GM12878 (cell line): ENCODE results near the gene XPNPEP2. TPM values are rescaled to one million over a fixed set of nuclear protein-coding genes. Genes with fewer than 3 reads are reported as not detected.

ENCODE experiments used
- ATF7 ChIP-seq: fragments of 450-650 bp; IDR thresholded peaks from 2 replicates; pipeline ENCODE4 v1.6.1; 2016; ENCODE audit warnings: low read depth, mild to moderate bottlenecking
- CEBPB ChIP-seq, 2 experiments: fragments of 150-350 bp in 1 of 2; IDR thresholded peaks; 2 replicates each; pipeline ENCODE4 v1.6.1; 2012 to 2014; ENCODE audit warnings: low read depth in 2 of 2, low read length in 2 of 2, borderline replicate concordance in 1 of 2, inconsistent platforms in 1 of 2
- CHD4 ChIP-seq: fragments of 200-600 bp; sonication (generic); IDR thresholded peaks from 2 replicates; pipeline ENCODE4 v1.6.1; 2016; ENCODE audit warnings: mild to moderate bottlenecking
- DPF2 ChIP-seq: fragments of 450-650 bp; IDR thresholded peaks from 2 replicates; pipeline ENCODE4 v1.6.1; 2017; ENCODE audit warnings: mild to moderate bottlenecking
- E2F8 ChIP-seq: fragments of 450-650 bp; IDR thresholded peaks from 2 replicates; pipeline ENCODE4 v1.6.1; 2018; ENCODE audit warnings: mild to moderate bottlenecking, low read depth, moderate library complexity; ENCODE audit not compliant: partially characterized antibody
- EGR1 ChIP-seq, 2 experiments: IDR thresholded peaks; 1 replicate in 1 of 2; 2 replicates in 1 of 2; pipeline ENCODE4 v1.6.1; 2011 to 2012; ENCODE audit warnings: low read depth in 2 of 2, low read length in 2 of 2, borderline replicate concordance in 1 of 2, mild to moderate bottlenecking in 1 of 2, moderate library complexity in 1 of 2
- IRF5 ChIP-seq: fragments of 450-650 bp; IDR thresholded peaks from 2 replicates; pipeline ENCODE4 v1.6.1; 2017; ENCODE audit warnings: borderline replicate concordance
- KDM1A ChIP-seq: fragments of 200-600 bp; sonication (generic); IDR thresholded peaks from 2 replicates; pipeline ENCODE4 v1.6.1; 2016; ENCODE audit warnings: borderline replicate concordance
- KLF5 ChIP-seq: fragments of 450-650 bp; IDR thresholded peaks from 2 replicates; pipeline ENCODE4 v1.6.1; 2014; ENCODE audit warnings: mild to moderate bottlenecking; ENCODE audit not compliant: partially characterized antibody
- MAX ChIP-seq: IDR thresholded peaks from 2 replicates; pipeline ENCODE4 v1.6.1; 2012; ENCODE audit warnings: low read depth, low read length, improper control_type of control experiment
- NFYB ChIP-seq: IDR thresholded peaks from 2 replicates; pipeline ENCODE4 v1.6.1; 2011; ENCODE audit warnings: low read depth, mild to moderate bottlenecking, low read length, improper control_type of control experiment, moderate library complexity; ENCODE audit not compliant: insufficient read depth
- NRF1 ChIP-seq: conservative IDR thresholded peaks from 2 replicates; pipeline ENCODE4 v1.6.1; 2011; ENCODE audit warnings: mild to moderate bottlenecking, low read depth, low read length, improper control_type of control experiment
- PBX3 ChIP-seq: IDR thresholded peaks from 2 replicates; pipeline ENCODE4 v1.6.1; 2011; ENCODE audit warnings: mild to moderate bottlenecking, low read depth, low read length, moderate library complexity; ENCODE audit not compliant: insufficient replicate concordance
- PML ChIP-seq: IDR thresholded peaks from 2 replicates; pipeline ENCODE4 v1.6.1; 2012; ENCODE audit warnings: low read length, inconsistent platforms
- POLR2AphosphoS5 ChIP-seq: IDR thresholded peaks from 2 replicates; pipeline ENCODE4 v1.6.1; 2011; ENCODE audit warnings: mild to moderate bottlenecking, low read length, inconsistent platforms
- SIN3A ChIP-seq: IDR thresholded peaks from 2 replicates; pipeline ENCODE4 v1.6.1; 2012; ENCODE audit warnings: low read depth, low read length, improper control_type of control experiment
- SPI1 ChIP-seq: IDR thresholded peaks from 2 replicates; pipeline ENCODE4 v1.6.1; 2011; ENCODE audit warnings: low read depth, mild to moderate bottlenecking, low read length, moderate library complexity, borderline replicate concordance; ENCODE audit not compliant: insufficient read depth
- SRF ChIP-seq, 2 experiments: IDR thresholded peaks; 2 replicates each; pipeline ENCODE4 v1.6.1; 2011; ENCODE audit warnings: low read depth in 2 of 2, low read length in 2 of 2, mild to moderate bottlenecking in 1 of 2, moderate library complexity in 1 of 2
- TARDBP ChIP-seq: IDR thresholded peaks from 2 replicates; pipeline ENCODE4 v1.6.1; 2016; ENCODE audit warnings: borderline replicate concordance
- TCF7 ChIP-seq: IDR thresholded peaks from 2 replicates; pipeline ENCODE4 v1.6.1; 2014; ENCODE audit warnings: antibody characterized with exemption, borderline replicate concordance
- ZBTB4 ChIP-seq: fragments of 450-650 bp; formaldehyde crosslinking; IDR thresholded peaks from 2 replicates; pipeline ENCODE4 v1.4.0; 2022; ENCODE audit warnings: mild to moderate bottlenecking, moderate library complexity
- ZNF384 ChIP-seq: IDR thresholded peaks from 2 replicates; pipeline ENCODE4 v1.6.1; 2012; ENCODE audit warnings: low read depth, mild to moderate bottlenecking, low read length, improper control_type of control experiment, borderline replicate concordance
- polyA plus RNA-seq, 11 experiments: library from polyadenylated mRNA; depleted of rRNA in 4 of 11; unstranded in 6 of 11; stranded (reverse) in 5 of 11; fragments of >200 nt; fragmentation: Nextera tagmentation in 4 of 11; fragmentation: Illumina TruSeq in 1 of 11; extraction: Ambion mirVana in 4 of 11; extraction: Trizol in 1 of 11; gene quantifications; 1 replicate in 1 of 11; 2 replicates in 10 of 11; pipeline versions ENCODE4 v1.2.1 to v1.2.3, GENCODE V29; 2011 to 2016; ENCODE audit warnings: inconsistent platforms in 2 of 11, missing spikeins in 2 of 11, low read depth in 1 of 11
- total RNA-seq, 4 experiments: library from RNA; depleted of rRNA in 3 of 4; stranded (reverse); fragments of >200 nt in 3 of 4; fragmentation: Illumina TruSeq in 1 of 4; extraction: Trizol in 1 of 4; gene quantifications; 2 replicates each; pipeline versions ENCODE4 v1.2.1 to v1.2.3, GENCODE V29; 2013 to 2021

The XPNPEP2 gene
- total and polyA plus RNA-seq, 10 of the 15 experiments (the other 5 are each of a cell fraction or from before 2014, with no cell fraction given): 0.04 to 0.37 (median 0.15) TPM

GRCh38 chrX:129772796-129773431 lies 34.1 kb downstream of the XPNPEP2 start (continued):
- no peak for TF ChIP-seq E2F8
- TF ChIP-seq ZBTB4: no peak
- TF ChIP-seq MAX: peak; percentile 59; the same call in 1 of the 2 replicates
- TF ChIP-seq EGR1 (IDR thresholded peaks at IDR 0.05; ENCODE audit: borderline replicate concordance in 1 of 2, low read depth in 2 of 2, low read length in 2 of 2): 0 out of 3 replicates have a peak, but pooled peaks of 1 of the 2 experiments have one; percentile 9
- TF ChIP-seq TARDBP: no peak
- no peak for TF ChIP-seq POLR2AphosphoS5
- no peak for TF ChIP-seq PML
- no peak for TF ChIP-seq KLF5
- TF ChIP-seq TCF7: no peak
- TF ChIP-seq CHD4: no peak
- TF ChIP-seq SPI1: peak; percentile 98
- TF ChIP-seq SIN3A: 0 out of 2 replicates have a peak, but pooled peaks have one; percentile 13
- peak; percentile 86 for TF ChIP-seq DPF2
- no peak for TF ChIP-seq KDM1A
- no peak for TF ChIP-seq NRF1
- TF ChIP-seq IRF5: no peak
- peak; percentile 60 for TF ChIP-seq ATF7
- TF ChIP-seq ZNF384: no peak
- no peak for TF ChIP-seq SRF (IDR thresholded peaks at IDR 0.05; ENCODE audit: low read depth in 2 of 2, low read length in 2 of 2)
- no peak for TF ChIP-seq PBX3
- TF ChIP-seq CEBPB (IDR thresholded peaks at IDR 0.05; ENCODE audit: borderline replicate concordance in 1 of 2, low read depth in 2 of 2, low read length in 2 of 2): no peak
- no peak for TF ChIP-seq NFYB
